ENCODE data around the gene SLC25A42. TPM values are rescaled to one million over a fixed set of nuclear protein-coding genes. Genes with fewer than 3 reads are reported as not detected.

Gene SLC25A42
- total RNA-seq, 4 donors from 2014 or later, result 2.9 to 25.7 (median 5.9) TPM

DNA sequence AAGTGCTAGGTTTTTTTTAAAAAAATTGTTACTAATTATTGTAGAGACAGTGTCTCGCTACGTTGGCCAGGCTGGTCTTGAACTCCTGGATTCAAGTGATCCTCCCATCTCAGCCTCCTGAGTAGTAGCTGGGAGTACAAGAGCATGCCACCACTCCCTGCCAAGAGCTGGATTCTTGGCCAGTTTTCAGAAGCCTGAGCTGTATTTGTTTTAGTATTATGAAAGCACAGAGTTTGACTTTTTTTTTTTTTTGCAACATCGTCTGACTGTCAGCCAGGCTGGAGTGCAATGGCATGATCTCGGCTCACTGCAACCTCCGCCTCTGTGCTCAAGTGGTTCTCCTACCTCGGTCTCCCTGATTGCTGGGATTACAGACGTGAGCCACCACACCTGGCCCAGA is 23.4 kb upstream of the SLC25A42 start:
- TF ChIP-seq, protein P1, sequence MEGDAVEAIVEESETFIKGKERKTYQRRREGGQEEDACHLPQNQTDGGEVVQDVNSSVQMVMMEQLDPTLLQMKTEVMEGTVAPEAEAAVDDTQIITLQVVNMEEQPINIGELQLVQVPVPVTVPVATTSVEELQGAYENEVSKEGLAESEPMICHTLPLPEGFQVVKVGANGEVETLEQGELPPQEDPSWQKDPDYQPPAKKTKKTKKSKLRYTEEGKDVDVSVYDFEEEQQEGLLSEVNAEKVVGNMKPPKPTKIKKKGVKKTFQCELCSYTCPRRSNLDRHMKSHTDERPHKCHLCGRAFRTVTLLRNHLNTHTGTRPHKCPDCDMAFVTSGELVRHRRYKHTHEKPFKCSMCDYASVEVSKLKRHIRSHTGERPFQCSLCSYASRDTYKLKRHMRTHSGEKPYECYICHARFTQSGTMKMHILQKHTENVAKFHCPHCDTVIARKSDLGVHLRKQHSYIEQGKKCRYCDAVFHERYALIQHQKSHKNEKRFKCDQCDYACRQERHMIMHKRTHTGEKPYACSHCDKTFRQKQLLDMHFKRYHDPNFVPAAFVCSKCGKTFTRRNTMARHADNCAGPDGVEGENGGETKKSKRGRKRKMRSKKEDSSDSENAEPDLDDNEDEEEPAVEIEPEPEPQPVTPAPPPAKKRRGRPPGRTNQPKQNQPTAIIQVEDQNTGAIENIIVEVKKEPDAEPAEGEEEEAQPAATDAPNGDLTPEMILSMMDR (IDR thresholded peaks at IDR 0.05), result no peak
- no peak for TF ChIP-seq POLR2A (IDR thresholded peaks at IDR 0.05)
- Histone ChIP-seq H3K9me3 (no peaks in the 10 kb centered on the region), H3K4me1 (no peaks in the 10 kb centered on the region), H3K27ac (no peak overlapping the region), H3K4me3 (no peak overlapping the region), H3K27me3 (no peaks in the 10 kb centered on the region), H3K36me3 (no peaks in the 10 kb centered on the region)
- intact Hi-C loops (cut with DNase I; ENCODE audit: low total_unique reads), result no loop called here
- peak; percentile 58 to 65 for DNase-seq

DNA sequence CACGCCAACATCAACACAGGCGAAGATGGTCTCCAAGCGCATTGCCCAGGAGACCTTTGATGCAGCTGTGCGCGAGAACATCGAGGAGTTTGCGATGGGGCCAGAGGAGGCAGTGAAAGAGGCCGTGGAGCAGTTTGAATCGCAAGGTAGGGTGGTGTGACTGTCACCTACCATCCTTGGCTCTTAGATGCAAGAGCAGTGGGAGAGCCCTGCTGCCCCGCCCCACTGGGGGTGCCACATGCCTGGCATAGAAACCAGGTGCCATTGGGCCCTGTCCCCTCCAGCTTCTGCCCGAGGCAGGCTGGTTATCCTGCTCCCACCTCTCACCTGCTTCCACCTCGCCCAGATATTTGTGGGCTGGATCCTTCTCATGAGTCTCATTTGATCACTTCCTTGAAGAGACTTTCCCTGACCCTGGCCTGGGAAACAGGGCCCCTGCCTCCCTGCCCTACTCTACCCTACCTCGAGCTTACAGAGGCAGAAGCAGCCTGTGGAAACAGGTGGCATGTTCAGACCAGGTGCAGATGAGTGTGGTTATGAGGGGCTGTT is 21.0 kb upstream of the SLC25A42 start:
- DNase-seq, result no peak
- TF ChIP-seq, protein P1 (IDR thresholded peaks at IDR 0.05), result no peak
- no peak for TF ChIP-seq POLR2A (IDR thresholded peaks at IDR 0.05)
- Histone ChIP-seq H3K27ac (no peak overlapping the region), H3K36me3 (no peaks in the 10 kb centered on the region), H3K4me3 (no peak overlapping the region), H3K4me1 (no peaks in the 10 kb centered on the region), H3K27me3 (no peaks in the 10 kb centered on the region), H3K9me3 (no peaks in the 10 kb centered on the region)
- intact Hi-C loops (cut with DNase I; ENCODE audit: low total_unique reads), result no loop called here

DNA sequence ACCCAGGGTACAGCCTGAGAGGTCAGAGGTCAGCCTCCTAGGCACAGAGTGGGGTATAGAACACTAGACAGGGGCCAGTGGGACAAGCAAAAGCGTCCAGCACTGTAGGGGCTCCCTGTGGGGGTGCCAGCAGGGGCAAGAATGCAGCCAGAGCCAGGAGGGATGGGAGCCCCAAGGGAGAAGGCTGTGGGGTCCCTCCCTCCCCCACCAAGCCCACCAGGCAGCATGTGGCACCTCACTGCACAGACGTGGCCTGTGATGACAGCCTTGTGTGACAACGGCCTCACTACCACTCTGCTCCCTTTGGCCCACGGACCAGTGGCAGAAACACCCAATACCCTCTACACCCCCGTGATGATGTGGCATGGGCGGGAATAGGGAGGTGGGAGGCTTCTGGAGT is 20.3 kb upstream of the SLC25A42 start:
- no peaks in the 10 kb centered on the region for H3K36me3 ChIP-seq
- H3K4me3 ChIP-seq, result no peak overlapping the region
- H3K27ac ChIP-seq, result no peak overlapping the region
- no peaks in the 10 kb centered on the region for H3K9me3 ChIP-seq
- H3K27me3 ChIP-seq, result no peaks in the 10 kb centered on the region
- intact Hi-C loops (cut with DNase I; ENCODE audit: low total_unique reads), result no loop called here
- TF ChIP-seq POLR2A (IDR thresholded peaks at IDR 0.05), result no peak
- TF ChIP-seq, protein P1 (IDR thresholded peaks at IDR 0.05), result no peak
- DNase-seq, result no peak
- H3K4me1 ChIP-seq, result no peaks in the 10 kb centered on the region

DNA sequence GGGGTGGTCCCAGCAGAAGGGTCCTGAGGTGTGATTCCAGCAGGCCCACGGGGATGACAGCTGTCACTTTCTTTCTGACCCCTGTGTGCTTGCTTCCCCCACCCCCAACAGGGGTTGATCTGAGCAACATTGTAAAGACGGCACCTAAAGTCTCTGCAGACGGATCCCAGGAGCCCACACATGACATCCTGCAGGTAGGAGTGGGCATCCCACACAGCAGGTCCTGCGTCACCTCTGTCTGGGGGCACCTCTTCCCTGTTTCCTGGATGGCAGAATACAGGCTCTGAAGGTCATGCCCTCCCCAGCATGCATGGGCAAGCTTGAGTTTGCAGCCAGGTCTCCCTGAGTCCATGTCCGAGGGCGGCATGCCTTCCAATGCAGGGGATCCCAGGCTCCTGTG is 19.9 kb upstream of the SLC25A42 start:
- TF ChIP-seq POLR2A (IDR thresholded peaks at IDR 0.05), result no peak
- TF ChIP-seq, protein P1 (IDR thresholded peaks at IDR 0.05), result no peak
- intact Hi-C loops (cut with DNase I; ENCODE audit: low total_unique reads), result no loop called here
- no peak overlapping the region for H3K4me3 ChIP-seq
- H3K9me3 ChIP-seq, result no peaks in the 10 kb centered on the region
- no peaks in the 10 kb centered on the region for H3K4me1 ChIP-seq
- DNase-seq, result no peak
- H3K36me3 ChIP-seq, result no peaks in the 10 kb centered on the region
- no peaks in the 10 kb centered on the region for H3K27me3 ChIP-seq
- H3K27ac ChIP-seq, result no peak overlapping the region

DNA sequence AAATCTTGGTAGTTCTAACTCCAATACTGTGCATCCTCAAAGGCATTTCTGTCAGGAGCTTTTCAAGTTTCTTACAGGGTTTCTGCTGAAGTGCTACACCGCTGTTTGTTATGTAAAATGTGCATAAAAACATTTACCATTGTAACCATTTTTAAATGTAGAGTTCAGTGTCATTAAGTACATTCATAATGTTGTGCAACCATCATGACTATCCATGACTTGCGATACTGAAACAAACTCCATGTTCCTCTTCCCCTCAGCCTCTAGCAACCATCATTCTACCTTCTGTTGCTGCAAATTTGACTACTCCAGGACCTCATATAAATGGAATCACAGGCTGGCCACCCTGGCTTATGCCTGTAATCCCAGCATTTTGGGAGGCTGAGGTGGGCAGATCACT is 14.4 kb upstream of the SLC25A42 start:
- Histone ChIP-seq H3K36me3 (no peaks in the 10 kb centered on the region), H3K4me3 (no peak overlapping the region), H3K27me3 (no peaks in the 10 kb centered on the region), H3K4me1 (no peaks in the 10 kb centered on the region), H3K27ac (no peak overlapping the region), H3K9me3 (no peaks in the 10 kb centered on the region)
- TF ChIP-seq POLR2A (IDR thresholded peaks at IDR 0.05), result no peak
- TF ChIP-seq, protein P1 (IDR thresholded peaks at IDR 0.05), result no peak
- intact Hi-C loops (cut with DNase I; ENCODE audit: low total_unique reads), result no loop called here
- DNase-seq, result no peak

Data from uterus (tissue), 4 donors.